Pons (tissue), 1 donor: Measurements from ENCODE around the gene LGR6.

Source experiments
- DNase-seq: peaks from one replicate; pipeline ENCODE4 v3.0.0-alpha.2; 2016; ENCODE audit warnings: low spot score

The LGR6 gene

GRCh38 chr1:202220733-202221132 lies 27.1 kb downstream of the LGR6 start:
- no peak for DNase-seq

GRCh38 chr1:202221911-202222909 lies 28.6 kb downstream of the LGR6 start:
- DNase-seq, result peak; percentile 17

- no peak for DNase-seq
Measured at GRCh38 chr1:202223121-202223860, 29.7 kb downstream of the LGR6 start.

- DNase-seq, result no peak
Measured at GRCh38 chr1:202224453-202224852, 30.9 kb downstream of the LGR6 start.

- DNase-seq, result no peak
Measured at GRCh38 chr1:202225131-202225530, 31.5 kb downstream of the LGR6 start.

- DNase-seq, result no peak
Measured at GRCh38 chr1:202227053-202227672, 33.6 kb downstream of the LGR6 start.

GRCh38 chr1:202227997-202228401 lies 34.4 kb downstream of the LGR6 start:
- DNase-seq, result no peak

- no peak for DNase-seq
Measured at GRCh38 chr1:202228484-202229122, 35.0 kb downstream of the LGR6 start.

- no peak for DNase-seq
Measured at GRCh38 chr1:202229376-202229775, 35.8 kb downstream of the LGR6 start.

GRCh38 chr1:202230061-202230938 lies 36.7 kb downstream of the LGR6 start:
- no peak for DNase-seq

GRCh38 chr1:202230939-202231645 lies 37.5 kb downstream of the LGR6 start:
- DNase-seq, result no peak

GRCh38 chr1:202233171-202233570 lies 39.6 kb downstream of the LGR6 start:
- DNase-seq, result no peak

GRCh38 chr1:202233804-202234203 lies 40.2 kb downstream of the LGR6 start:
- DNase-seq, result no peak

GRCh38 chr1:202234331-202235002 lies 40.9 kb downstream of the LGR6 start:
- no peak for DNase-seq

GRCh38 chr1:202235003-202235660 lies 41.5 kb downstream of the LGR6 start:
- no peak for DNase-seq

GRCh38 chr1:202235856-202236837 lies 42.5 kb downstream of the LGR6 start:
- peak; percentile 10 for DNase-seq

GRCh38 chr1:202237052-202237451 lies 43.5 kb downstream of the LGR6 start:
- no peak for DNase-seq

GRCh38 chr1:202238914-202239313 lies 45.3 kb downstream of the LGR6 start:
- DNase-seq, result no peak
